Astrocyte (in vitro differentiated cells and primary cell): ENCODE measurements around the gene KRT25.

Experiments used
- EZH2 ChIP-seq: IDR thresholded peaks from 2 replicates; pipeline ENCODE4 v1.6.1; 2012; ENCODE audit warnings: mild to moderate bottlenecking, low read length, inconsistent platforms; ENCODE audit not compliant: insufficient read depth
- TF ChIP-seq, protein P1 (sequence below): IDR thresholded peaks from 2 replicates; pipeline ENCODE4 v1.5.1; 2011; ENCODE audit warnings: low read depth, mild to moderate bottlenecking, inconsistent platforms, low read length, moderate library complexity; ENCODE audit not compliant: insufficient read depth

DNA sequence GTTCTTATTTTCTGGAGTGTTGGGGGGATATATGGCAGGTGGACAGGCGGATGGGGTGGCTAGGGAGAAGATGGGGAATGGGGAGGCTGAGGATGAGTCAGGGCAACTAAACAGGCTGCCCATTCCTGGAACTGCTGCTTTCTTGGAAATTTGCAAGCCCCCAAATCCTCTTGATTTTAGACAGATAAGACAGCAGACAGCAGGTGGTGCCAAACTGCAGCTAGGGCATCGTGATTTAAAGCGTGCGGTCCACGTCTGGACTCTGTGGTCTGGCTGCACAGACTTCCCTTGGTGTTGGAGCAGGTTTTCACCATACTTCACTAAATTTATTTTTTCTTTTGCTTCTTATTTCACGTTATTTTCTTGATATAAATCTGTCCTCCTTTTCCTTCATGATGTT is 40.7 kb downstream of the KRT25 start:
- TF ChIP-seq, protein P1, sequence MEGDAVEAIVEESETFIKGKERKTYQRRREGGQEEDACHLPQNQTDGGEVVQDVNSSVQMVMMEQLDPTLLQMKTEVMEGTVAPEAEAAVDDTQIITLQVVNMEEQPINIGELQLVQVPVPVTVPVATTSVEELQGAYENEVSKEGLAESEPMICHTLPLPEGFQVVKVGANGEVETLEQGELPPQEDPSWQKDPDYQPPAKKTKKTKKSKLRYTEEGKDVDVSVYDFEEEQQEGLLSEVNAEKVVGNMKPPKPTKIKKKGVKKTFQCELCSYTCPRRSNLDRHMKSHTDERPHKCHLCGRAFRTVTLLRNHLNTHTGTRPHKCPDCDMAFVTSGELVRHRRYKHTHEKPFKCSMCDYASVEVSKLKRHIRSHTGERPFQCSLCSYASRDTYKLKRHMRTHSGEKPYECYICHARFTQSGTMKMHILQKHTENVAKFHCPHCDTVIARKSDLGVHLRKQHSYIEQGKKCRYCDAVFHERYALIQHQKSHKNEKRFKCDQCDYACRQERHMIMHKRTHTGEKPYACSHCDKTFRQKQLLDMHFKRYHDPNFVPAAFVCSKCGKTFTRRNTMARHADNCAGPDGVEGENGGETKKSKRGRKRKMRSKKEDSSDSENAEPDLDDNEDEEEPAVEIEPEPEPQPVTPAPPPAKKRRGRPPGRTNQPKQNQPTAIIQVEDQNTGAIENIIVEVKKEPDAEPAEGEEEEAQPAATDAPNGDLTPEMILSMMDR: no peak
- no peak for TF ChIP-seq EZH2
